Measurements from ENCODE around the gene EEF1G. TPM values are rescaled to one million over a fixed set of nuclear protein-coding genes. Genes with fewer than 3 reads are reported as not detected.
"Not testable (repeated sequence)": the region's sequence is repeated elsewhere in the genome, so short reads cannot be mapped to it uniquely, and the experiment has no call there.

The EEF1G gene
- total and polyA plus RNA-seq, 2 donors: 863 to 1,468 TPM

GRCh38 chr11:62560566-62561103 is 13.1 kb downstream of the EEF1G start:
- no peaks in the 10 kb centered on the region for H3K4me1 ChIP-seq (ENCODE audit: insufficient read depth)
- no peaks in the 10 kb centered on the region for H3K36me3 ChIP-seq (ENCODE audit: insufficient read depth)
- no peak for DNase-seq (ENCODE audit: extremely low spot score)
- WGBS: 13% methylated on average over 2 of the region's 2 CpGs
- H3K4me3 ChIP-seq (ENCODE audit: low read depth, low read length): no peak overlapping the region
- peak overlapping the region; percentile 81 for H3K27ac ChIP-seq (ENCODE audit: low read depth)

- not testable (repeated sequence) for H3K4me3 ChIP-seq (ENCODE audit: low read depth, low read length); DNase-seq (ENCODE audit: extremely low spot score); H3K4me1 ChIP-seq (ENCODE audit: insufficient read depth); H3K27ac ChIP-seq (ENCODE audit: low read depth); H3K36me3 ChIP-seq (ENCODE audit: insufficient read depth)
- whole genome bisulfite sequencing: 80% methylated on average over 5 of the region's 5 CpGs
Observed at GRCh38 chr11:62559626-62560025, 14.1 kb downstream of the EEF1G start.

GRCh38 chr11:62559204-62559603 is 14.5 kb downstream of the EEF1G start:
- no peak for DNase-seq (ENCODE audit: extremely low spot score)
- no peak overlapping the region for H3K27ac ChIP-seq (ENCODE audit: low read depth)
- H3K4me3 ChIP-seq (ENCODE audit: low read depth, low read length): no peak overlapping the region
- 82% methylated on average over 8 of the region's 8 CpGs for WGBS
- H3K4me1 ChIP-seq (ENCODE audit: insufficient read depth): no peaks in the 10 kb centered on the region
- no peaks in the 10 kb centered on the region for H3K36me3 ChIP-seq (ENCODE audit: insufficient read depth)

- H3K4me1 ChIP-seq (ENCODE audit: insufficient read depth): no peaks in the 10 kb centered on the region
- no peak overlapping the region for H3K27ac ChIP-seq (ENCODE audit: low read depth)
- H3K4me3 ChIP-seq (ENCODE audit: low read depth, low read length): no peak overlapping the region
- WGBS: 87% methylated on average over 9 of the region's 9 CpGs
- no peaks in the 10 kb centered on the region for H3K36me3 ChIP-seq (ENCODE audit: insufficient read depth)
- DNase-seq (ENCODE audit: extremely low spot score): no peak
Observed at GRCh38 chr11:62558669-62559068, 15.0 kb downstream of the EEF1G start.

- DNase-seq (ENCODE audit: extremely low spot score): no peak
- peak overlapping the region; percentile 68 for H3K27ac ChIP-seq (ENCODE audit: low read depth)
- no peak overlapping the region for H3K4me3 ChIP-seq (ENCODE audit: low read depth, low read length)
- no peaks in the 10 kb centered on the region for H3K36me3 ChIP-seq (ENCODE audit: insufficient read depth)
- H3K4me1 ChIP-seq (ENCODE audit: insufficient read depth): no peaks in the 10 kb centered on the region
- 39% methylated on average over 3 of the region's 3 CpGs for WGBS
Observed at GRCh38 chr11:62556875-62557631, 16.6 kb downstream of the EEF1G start.

- Histone ChIP-seq H3K27ac (ENCODE audit: low read depth) (peak overlapping the region; percentile 68), H3K36me3 (ENCODE audit: insufficient read depth) (no peaks in the 10 kb centered on the region), H3K4me1 (ENCODE audit: insufficient read depth) (no peaks in the 10 kb centered on the region), H3K4me3 (ENCODE audit: low read depth, low read length) (no peak overlapping the region)
- WGBS: 8% methylated on average over 14 of the region's 14 CpGs
- DNase-seq (ENCODE audit: extremely low spot score): no peak
Observed at GRCh38 chr11:62556108-62556874, 17.4 kb downstream of the EEF1G start.

GRCh38 chr11:62555464-62556107 is 18.1 kb downstream of the EEF1G start:
- H3K4me3 ChIP-seq (ENCODE audit: low read depth, low read length): no peak overlapping the region

GRCh38 chr11:62554387-62555167 is 19.1 kb downstream of the EEF1G start:
- H3K36me3 ChIP-seq (ENCODE audit: insufficient read depth): no peaks in the 10 kb centered on the region
- H3K4me1 ChIP-seq (ENCODE audit: insufficient read depth): no peaks in the 10 kb centered on the region
- H3K27ac ChIP-seq (ENCODE audit: low read depth): peak overlapping the region; percentile 92
- DNase-seq (ENCODE audit: extremely low spot score): no peak
- no peak overlapping the region for H3K4me3 ChIP-seq (ENCODE audit: low read depth, low read length)
- 73% methylated on average over 7 of the region's 7 CpGs for WGBS

More at GRCh38 chr11:62555464-62556107, 18.1 kb downstream of the EEF1G start:
- 18% methylated on average over 4 of the region's 4 CpGs for whole genome bisulfite sequencing
- Histone ChIP-seq H3K27ac (ENCODE audit: low read depth) (peak overlapping the region; percentile 68), H3K4me1 (ENCODE audit: insufficient read depth) (no peaks in the 10 kb centered on the region), H3K36me3 (ENCODE audit: insufficient read depth) (no peaks in the 10 kb centered on the region)
- DNase-seq (ENCODE audit: extremely low spot score): no peak

- peak overlapping the region; percentile 92 for H3K27ac ChIP-seq (ENCODE audit: low read depth)
- H3K4me1 ChIP-seq (ENCODE audit: insufficient read depth): no peaks in the 10 kb centered on the region
- 64% methylated on average over 8 of the region's 8 CpGs for WGBS
- H3K4me3 ChIP-seq (ENCODE audit: low read depth, low read length): no peak overlapping the region
- no peaks in the 10 kb centered on the region for H3K36me3 ChIP-seq (ENCODE audit: insufficient read depth)
- no peak for DNase-seq (ENCODE audit: extremely low spot score)
Observed at GRCh38 chr11:62553839-62554361, 19.8 kb downstream of the EEF1G start.

GRCh38 chr11:62553080-62553838 is 20.4 kb downstream of the EEF1G start:
- Histone ChIP-seq H3K4me3 (ENCODE audit: low read depth, low read length) (no peak overlapping the region), H3K27ac (ENCODE audit: low read depth) (peak overlapping the region; percentile 92), H3K36me3 (ENCODE audit: insufficient read depth) (no peaks in the 10 kb centered on the region), H3K4me1 (ENCODE audit: insufficient read depth) (no peaks in the 10 kb centered on the region)
- no peak for DNase-seq (ENCODE audit: extremely low spot score)
- WGBS: 3% methylated on average over 15 of the region's 15 CpGs

GRCh38 chr11:62552485-62553079 is 21.1 kb downstream of the EEF1G start:
- Histone ChIP-seq H3K4me1 (ENCODE audit: insufficient read depth) (no peaks in the 10 kb centered on the region), H3K4me3 (ENCODE audit: low read depth, low read length) (no peak overlapping the region), H3K27ac (ENCODE audit: low read depth) (peak overlapping the region; percentile 85), H3K36me3 (ENCODE audit: insufficient read depth) (no peaks in the 10 kb centered on the region)
- WGBS: 8% methylated on average over 4 of the region's 4 CpGs
- DNase-seq (ENCODE audit: extremely low spot score): no peak

GRCh38 chr11:62550478-62550877 is 23.2 kb downstream of the EEF1G start:
- WGBS: 95% methylated on average over 2 of the region's 2 CpGs
- not testable (repeated sequence) for H3K4me1 ChIP-seq (ENCODE audit: insufficient read depth); H3K27ac ChIP-seq (ENCODE audit: low read depth)

More at GRCh38 chr11:62550478-62550877, 23.2 kb downstream of the EEF1G start:
- not testable (repeated sequence) for H3K36me3 ChIP-seq (ENCODE audit: insufficient read depth); DNase-seq (ENCODE audit: extremely low spot score); H3K4me3 ChIP-seq (ENCODE audit: low read depth, low read length)

Data from urinary bladder (tissue), 4 donors.